GM18502 (cell line): ENCODE data around the gene WNT10A.
A peak's percentile ranks its signal among the peaks of the same experiment; 100 is the strongest.
"Not testable (repeated sequence)": the region's sequence is repeated elsewhere in the genome, so short reads cannot be mapped to it uniquely, and the experiment has no call there.

ENCODE experiments used
- ATAC-seq: cut with Tn5 transposase; IDR thresholded peaks from one replicate; pipeline ENCODE4 v1.9.1; 2021; ENCODE audit warnings: mild to moderate bottlenecking; ENCODE audit not compliant: unreplicated experiment, poor library complexity

The WNT10A gene

GRCh38 chr2:218880102-218880858 is at the start of gene WNT10A:
TSS of gene WNT10A (plus strand) at chr2:218880852. CDS start at chr2:218880996, 144 bp downstream.
- peak; percentile 79 for ATAC-seq

GRCh38 chr2:218831378-218831990 is 49.2 kb upstream of the WNT10A start, which contains the start of gene PRKAG3:
TSS of gene PRKAG3 (minus strand) at chr2:218831803.
- no peak for ATAC-seq

- ATAC-seq = no peak
These were observed 48.6 kb upstream of the WNT10A start for GRCh38 chr2:218832081-218832480.

- ATAC-seq = no peak
These were observed 48.1 kb upstream of the WNT10A start for GRCh38 chr2:218832520-218832919.

- no peak for ATAC-seq
These were observed 47.5 kb upstream of the WNT10A start for GRCh38 chr2:218833023-218833609.

- ATAC-seq = no peak
These were observed 46.0 kb upstream of the WNT10A start for GRCh38 chr2:218834685-218835084.

GRCh38 chr2:218837495-218837894 is 43.2 kb upstream of the WNT10A start:
- no peak for ATAC-seq

GRCh38 chr2:218839430-218839829 is 41.2 kb upstream of the WNT10A start:
- ATAC-seq = no peak

- ATAC-seq = no peak
These were observed 40.8 kb upstream of the WNT10A start for GRCh38 chr2:218839888-218840287.

- ATAC-seq = not testable (repeated sequence)
These were observed 36.3 kb upstream of the WNT10A start for GRCh38 chr2:218844334-218844733.

GRCh38 chr2:218846963-218847362 is 33.7 kb upstream of the WNT10A start:
- not testable (repeated sequence) for ATAC-seq

GRCh38 chr2:218849721-218850120 is 30.9 kb upstream of the WNT10A start:
- ATAC-seq = no peak

GRCh38 chr2:218850796-218851195 is 29.9 kb upstream of the WNT10A start:
- ATAC-seq = no peak

- ATAC-seq = no peak
These were observed 29.4 kb upstream of the WNT10A start for GRCh38 chr2:218851286-218851685.

GRCh38 chr2:218852911-218853667 is 27.6 kb upstream of the WNT10A start:
- ATAC-seq = peak; percentile 58

GRCh38 chr2:218853766-218854165 is 26.9 kb upstream of the WNT10A start:
- no peak for ATAC-seq

- ATAC-seq = no peak
These were observed 25.8 kb upstream of the WNT10A start for GRCh38 chr2:218854860-218855259.

- no peak for ATAC-seq
These were observed 25.1 kb upstream of the WNT10A start for GRCh38 chr2:218855305-218856166.

GRCh38 chr2:218856167-218856895 is 24.3 kb upstream of the WNT10A start:
- ATAC-seq = no peak
